Caco-2 (cell line): Measurements from ENCODE around the gene ARMC2. TPM values are rescaled to one million over a fixed set of nuclear protein-coding genes. Genes with fewer than 3 reads are reported as not detected.

ENCODE experiments used
- BruUV-seq: library from RNA; stranded (reverse); fragments of 400-500 nt; replicated peaks from 2 replicates; lab custom pipeline; 2021; lab: Mats Ljungman, UMichigan
- CTCF ChIA-PET: fragments of 300-600 bp; sonication (Branson Sonifier 250); formaldehyde crosslinking; loops from one replicate; lab custom pipeline; 2022; ENCODE audit warnings: antibody characterized with exemption; lab: Charles Lee
- POLR2A ChIA-PET: fragments of 300-600 bp; sonication (Branson Sonifier 250); formaldehyde crosslinking; loops from one replicate; lab custom pipeline; 2022; ENCODE audit warnings: antibody characterized with exemption; lab: Charles Lee
- DNase-seq, 2 experiments: peaks; one replicate each; pipeline versions ENCODE4 v3.0.0 to v3.0.0-alpha.2; 2020 to 2022
- H3K27me3 ChIP-seq: replicated peaks from 2 replicates; pipeline ENCODE4 v1.6.0; 2011; ENCODE audit warnings: low read length; ENCODE audit not compliant: control insufficient read depth, insufficient read depth
- H3K36me3 ChIP-seq: 2 replicates; pipeline ENCODE4 v1.5.1; 2011; ENCODE audit warnings: low read length; ENCODE audit not compliant: control insufficient read depth, insufficient read depth
- H3K4me1 ChIP-seq: fragments of 250-450 bp; sonication (Bioruptor Pico); 2 replicates; pipeline ENCODE4 v1.5.1; 2020; ENCODE audit warnings: mild to moderate bottlenecking
- H3K4me3 ChIP-seq: 2 replicates; pipeline ENCODE4 v1.5.1; 2011; ENCODE audit warnings: low read depth, mild to moderate bottlenecking, control low read depth, low read length
- H3K9me3 ChIP-seq: fragments of 250-450 bp; sonication (Bioruptor Pico); 2 replicates; pipeline ENCODE4 v1.5.1; 2020; ENCODE audit warnings: mild to moderate bottlenecking, moderate library complexity
- H3K27ac Mint-ChIP-seq: one replicate; pipeline ENCODE4 v1.8.0; 2022; ENCODE audit warnings: mixed read lengths; ENCODE audit not compliant: unreplicated experiment
- H3K27me3 Mint-ChIP-seq: one replicate; pipeline ENCODE4 v1.8.0; 2022; ENCODE audit warnings: mixed read lengths; ENCODE audit not compliant: insufficient read depth, unreplicated experiment
- H3K36me3 Mint-ChIP-seq: one replicate; pipeline ENCODE4 v1.8.0; 2022; ENCODE audit warnings: mild to moderate bottlenecking, mixed read lengths; ENCODE audit not compliant: insufficient read depth, unreplicated experiment
- H3K4me1 Mint-ChIP-seq: one replicate; pipeline ENCODE4 v1.8.0; 2022; ENCODE audit warnings: low read depth, mixed read lengths; ENCODE audit not compliant: unreplicated experiment
- H3K4me3 Mint-ChIP-seq: one replicate; pipeline ENCODE4 v1.8.0; 2022; ENCODE audit warnings: mild to moderate bottlenecking, moderate library complexity, mixed read lengths; ENCODE audit not compliant: unreplicated experiment
- H3K9me3 Mint-ChIP-seq: one replicate; pipeline ENCODE4 v1.8.0; 2022; ENCODE audit warnings: mixed read lengths; ENCODE audit not compliant: unreplicated experiment
- intact Hi-C: fragments of 100-400 bp; cut with micrococcal nuclease; formaldehyde crosslinking; loops from one replicate; pipeline ENCODE4 v1.10.0; 2022; ENCODE audit not compliant: unreplicated experiment
- total RNA-seq: library from RNA; stranded (reverse); gene quantifications from 2 replicates; pipeline ENCODE4 v1.2.3, GENCODE V29; 2022
- TF ChIP-seq, protein P1 (sequence below), 2 experiments: fragments of 200-600 bp in 1 of 2; IDR thresholded peaks; 1 replicate in 1 of 2; 2 replicates in 1 of 2; pipeline versions ENCODE4 v1.5.1 to v1.8.0; 2011 to 2022; ENCODE audit warnings: antibody characterized with exemption in 1 of 2, control low read depth in 1 of 2, inconsistent platforms in 1 of 2, low read depth in 1 of 2, low read length in 1 of 2, mild to moderate bottlenecking in 1 of 2, moderate library complexity in 1 of 2; ENCODE audit not compliant: insufficient read depth in 1 of 2, severe bottlenecking in 1 of 2, unreplicated experiment in 1 of 2

The ARMC2 gene
- total RNA-seq, 1 experiment from 2014 or later = 7.8 TPM

DNA sequence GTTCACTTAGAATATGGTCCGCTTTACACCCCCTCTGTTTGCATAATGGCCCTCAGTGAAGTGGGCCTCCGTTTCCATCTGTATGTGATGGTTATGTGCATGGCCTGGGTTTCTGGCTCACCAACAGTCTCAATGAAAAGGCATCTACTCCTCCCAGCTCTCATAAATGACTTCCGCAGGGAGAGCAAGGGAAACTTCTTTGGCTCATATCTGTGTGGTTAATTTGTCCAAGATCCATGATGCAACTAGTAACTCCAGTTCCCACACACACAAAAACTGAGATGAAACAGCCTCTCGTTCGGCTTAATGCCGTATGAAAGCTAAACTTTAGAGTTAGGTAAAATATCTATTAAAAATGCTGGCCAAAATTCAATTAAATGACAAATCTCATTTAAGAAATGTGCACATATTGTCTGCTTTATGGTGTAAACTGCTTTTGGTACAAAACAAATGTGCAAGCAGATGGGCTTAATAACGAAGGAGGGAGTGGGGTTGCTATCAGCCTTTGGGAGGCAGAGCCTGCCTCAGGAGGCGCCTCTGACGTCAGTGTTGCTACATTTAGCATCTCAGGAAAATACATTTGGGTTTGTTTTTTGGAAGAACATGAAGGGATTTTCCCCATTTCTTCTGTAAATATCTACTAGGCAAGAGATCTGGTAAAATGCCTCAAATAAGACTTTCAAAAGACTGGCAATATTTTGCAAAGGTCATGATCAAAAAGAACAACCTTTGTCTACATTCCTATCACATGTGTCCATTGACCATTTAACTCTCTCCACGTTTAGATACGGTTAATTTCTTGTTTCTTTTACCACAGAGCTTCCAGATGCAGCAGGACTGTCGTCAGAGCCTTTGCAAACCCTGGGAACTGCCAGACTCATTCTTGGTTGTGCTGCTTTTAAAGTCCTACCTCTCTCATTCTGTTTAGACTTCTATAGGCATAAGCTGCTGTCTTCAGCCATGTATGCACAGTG, 96.8 kb downstream of the ARMC2 start:
- no peaks in the 10 kb centered on the region for H3K36me3 ChIP-seq
- CTCF ChIA-PET = no interaction called here
- no TSS peak for BruUV-seq
- no peaks in the 10 kb centered on the region for H3K27me3 ChIP-seq
- intact Hi-C loops = loop anchor here (5.0 kb wide), 1 partner anchor 623 kb away; no protein-coding TSS in a partner anchor
- no peaks in the 10 kb centered on the region for H3K9me3 ChIP-seq
- H3K4me1 ChIP-seq = peaks cover 16% of the 10 kb centered on the region
- Mint-ChIP-seq H3K4me3 (no peak overlapping the region), H3K36me3 (no peaks in the 10 kb centered on the region), H3K27me3 (no peaks in the 10 kb centered on the region), H3K9me3 (no peaks in the 10 kb centered on the region), H3K27ac (no peak overlapping the region), H3K4me1 (peaks cover 7% of the 10 kb centered on the region)
- H3K4me3 ChIP-seq = no peak overlapping the region
- TF ChIP-seq, protein P1, sequence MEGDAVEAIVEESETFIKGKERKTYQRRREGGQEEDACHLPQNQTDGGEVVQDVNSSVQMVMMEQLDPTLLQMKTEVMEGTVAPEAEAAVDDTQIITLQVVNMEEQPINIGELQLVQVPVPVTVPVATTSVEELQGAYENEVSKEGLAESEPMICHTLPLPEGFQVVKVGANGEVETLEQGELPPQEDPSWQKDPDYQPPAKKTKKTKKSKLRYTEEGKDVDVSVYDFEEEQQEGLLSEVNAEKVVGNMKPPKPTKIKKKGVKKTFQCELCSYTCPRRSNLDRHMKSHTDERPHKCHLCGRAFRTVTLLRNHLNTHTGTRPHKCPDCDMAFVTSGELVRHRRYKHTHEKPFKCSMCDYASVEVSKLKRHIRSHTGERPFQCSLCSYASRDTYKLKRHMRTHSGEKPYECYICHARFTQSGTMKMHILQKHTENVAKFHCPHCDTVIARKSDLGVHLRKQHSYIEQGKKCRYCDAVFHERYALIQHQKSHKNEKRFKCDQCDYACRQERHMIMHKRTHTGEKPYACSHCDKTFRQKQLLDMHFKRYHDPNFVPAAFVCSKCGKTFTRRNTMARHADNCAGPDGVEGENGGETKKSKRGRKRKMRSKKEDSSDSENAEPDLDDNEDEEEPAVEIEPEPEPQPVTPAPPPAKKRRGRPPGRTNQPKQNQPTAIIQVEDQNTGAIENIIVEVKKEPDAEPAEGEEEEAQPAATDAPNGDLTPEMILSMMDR (IDR thresholded peaks at IDR 0.05; ENCODE audit: insufficient read depth in 1 of 2, low read depth in 1 of 2, low read length in 1 of 2, severe bottlenecking in 1 of 2, unreplicated experiment in 1 of 2) = no peak
- no peak for DNase-seq
- POLR2A ChIA-PET = no interaction called here

DNA sequence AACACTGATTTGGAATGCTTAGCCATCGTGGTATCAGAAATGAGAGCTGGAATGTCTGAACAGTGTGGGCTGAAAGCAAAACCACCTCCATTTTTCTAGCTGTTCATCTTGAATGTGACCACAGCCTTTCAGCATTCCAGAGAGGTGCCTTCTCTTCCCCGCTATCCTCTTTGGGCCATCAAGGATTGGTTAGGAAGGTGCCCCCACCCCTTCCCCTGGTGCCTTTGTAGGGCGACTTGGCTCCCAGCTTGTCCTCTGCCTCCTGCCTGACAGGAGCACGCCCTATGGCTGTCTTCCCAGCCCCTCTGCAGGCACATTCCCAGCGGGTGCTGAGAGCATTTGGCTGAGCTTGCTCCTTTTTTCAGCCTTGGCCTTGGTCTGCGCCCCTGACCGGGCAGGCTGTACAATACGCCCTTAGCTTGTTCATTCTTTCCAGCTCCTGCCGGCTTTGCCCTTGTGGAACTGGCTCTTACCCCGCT, 97.5 kb downstream of the ARMC2 start:
- no peaks in the 10 kb centered on the region for H3K27me3 Mint-ChIP-seq
- no peaks in the 10 kb centered on the region for H3K36me3 ChIP-seq
- H3K9me3 Mint-ChIP-seq = no peaks in the 10 kb centered on the region
- CTCF ChIA-PET = no interaction called here
- H3K4me3 ChIP-seq = no peak overlapping the region
- POLR2A ChIA-PET = no interaction called here
- H3K9me3 ChIP-seq = no peaks in the 10 kb centered on the region
- no peak for DNase-seq
- BruUV-seq = no TSS peak
- peaks cover 17% of the 10 kb centered on the region for H3K4me1 ChIP-seq
- no peak overlapping the region for H3K27ac Mint-ChIP-seq
- H3K4me3 Mint-ChIP-seq = no peak overlapping the region
- peaks cover 7% of the 10 kb centered on the region for H3K4me1 Mint-ChIP-seq
- TF ChIP-seq, protein P1 (IDR thresholded peaks at IDR 0.05; ENCODE audit: insufficient read depth in 1 of 2, low read depth in 1 of 2, low read length in 1 of 2, severe bottlenecking in 1 of 2, unreplicated experiment in 1 of 2) = no peak
- H3K27me3 ChIP-seq = no peaks in the 10 kb centered on the region
- intact Hi-C loops = no loop called here
- H3K36me3 Mint-ChIP-seq = no peaks in the 10 kb centered on the region

DNA sequence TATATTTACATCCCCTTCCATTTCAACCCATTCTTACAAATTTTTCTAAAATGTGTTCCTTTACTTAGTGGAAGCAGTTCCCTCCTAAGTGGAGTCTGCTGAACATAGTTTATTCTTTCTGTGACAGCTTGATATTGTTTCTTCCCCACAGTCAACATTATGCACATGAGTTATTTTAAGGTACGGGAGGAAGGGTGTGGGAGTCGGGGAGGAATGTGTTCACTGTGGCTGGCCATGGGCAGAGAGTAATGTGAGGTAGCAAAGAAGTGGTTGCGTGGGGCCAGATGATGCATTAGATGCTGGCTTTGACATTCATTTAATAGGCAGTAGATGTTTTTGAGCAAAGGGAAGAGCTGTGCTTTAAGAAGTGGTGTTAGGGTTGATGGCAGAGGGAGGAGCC, 98.5 kb downstream of the ARMC2 start:
- no peaks in the 10 kb centered on the region for H3K36me3 ChIP-seq
- peaks cover 7% of the 10 kb centered on the region for H3K4me1 Mint-ChIP-seq

More for the DNA sequence above, 98.5 kb downstream of the ARMC2 start:
- ChIA-PET POLR2A (no interaction called here), CTCF (no interaction called here)
- BruUV-seq = no TSS peak
- no peak for DNase-seq
- Mint-ChIP-seq H3K27me3 (no peaks in the 10 kb centered on the region), H3K36me3 (no peaks in the 10 kb centered on the region), H3K4me3 (no peak overlapping the region), H3K9me3 (no peaks in the 10 kb centered on the region), H3K27ac (no peak overlapping the region)
- H3K4me3 ChIP-seq = no peak overlapping the region
- peaks cover 20% of the 10 kb centered on the region for H3K4me1 ChIP-seq
- no peaks in the 10 kb centered on the region for H3K27me3 ChIP-seq
- TF ChIP-seq, protein P1 (IDR thresholded peaks at IDR 0.05; ENCODE audit: insufficient read depth in 1 of 2, low read depth in 1 of 2, low read length in 1 of 2, severe bottlenecking in 1 of 2, unreplicated experiment in 1 of 2) = no peak
- intact Hi-C loops = no loop called here
- no peaks in the 10 kb centered on the region for H3K9me3 ChIP-seq
